ENCODE results near the gene KIAA1671. TPM values are rescaled to one million over a fixed set of nuclear protein-coding genes. Genes with fewer than 3 reads are reported as not detected.

KIAA1671 gene
- total RNA-seq, 2 experiments from 2014 or later = 7.3 to 7.4 TPM

GRCh38 chr22:25012741-25013143 is 60.2 kb downstream of the KIAA1671 start:
- no peak for DNase-seq
- H3K4me1 Mint-ChIP-seq (ENCODE audit: low read depth) = no peaks in the 10 kb centered on the region
- H3K36me3 Mint-ChIP-seq (ENCODE audit: low read depth) = no peaks in the 10 kb centered on the region
- no peak overlapping the region for H3K4me3 Mint-ChIP-seq
- H3K27me3 Mint-ChIP-seq (ENCODE audit: low read depth) = no peaks in the 10 kb centered on the region
- H3K27ac Mint-ChIP-seq = no peak overlapping the region
- intact Hi-C loops (cut with micrococcal nuclease) = no loop called here
- CTCF ChIA-PET = interaction anchor here (0.6 to 0.9 kb wide), 2 partner anchors 74 to 97 kb away, joined by 3 to 4 read pairs; no protein-coding TSS in a partner anchor
- H3K9me3 Mint-ChIP-seq = no peaks in the 10 kb centered on the region

GRCh38 chr22:25013607-25014006 is 61.1 kb downstream of the KIAA1671 start:
- no peaks in the 10 kb centered on the region for H3K9me3 Mint-ChIP-seq
- DNase-seq = no peak
- CTCF ChIA-PET = interaction anchor here (0.9 kb wide), 1 partner anchor 75 kb away, joined by 4 read pairs; no protein-coding TSS in a partner anchor
- intact Hi-C loops (cut with micrococcal nuclease) = no loop called here
- H3K36me3 Mint-ChIP-seq (ENCODE audit: low read depth) = no peaks in the 10 kb centered on the region
- H3K27ac Mint-ChIP-seq = no peak overlapping the region
- H3K27me3 Mint-ChIP-seq (ENCODE audit: low read depth) = peaks cover 5% of the 10 kb centered on the region
- H3K4me3 Mint-ChIP-seq = no peak overlapping the region
- H3K4me1 Mint-ChIP-seq (ENCODE audit: low read depth) = no peaks in the 10 kb centered on the region

- no peak overlapping the region for H3K4me3 Mint-ChIP-seq
- no peak overlapping the region for H3K27ac Mint-ChIP-seq
- peaks cover 7% of the 10 kb centered on the region for H3K27me3 Mint-ChIP-seq (ENCODE audit: low read depth)
- no peaks in the 10 kb centered on the region for H3K36me3 Mint-ChIP-seq (ENCODE audit: low read depth)
- no peaks in the 10 kb centered on the region for H3K9me3 Mint-ChIP-seq
- no peaks in the 10 kb centered on the region for H3K4me1 Mint-ChIP-seq (ENCODE audit: low read depth)
- DNase-seq = no peak
- intact Hi-C loops (cut with micrococcal nuclease) = no loop called here
- CTCF ChIA-PET = interaction anchor here (0.6 to 0.7 kb wide), 4 partner anchors 31 to 1623 kb away, joined by 3 to 5 read pairs (median 4); no protein-coding TSS in a partner anchor
Observed at GRCh38 chr22:25014896-25015755, 62.6 kb downstream of the KIAA1671 start.

- H3K27ac Mint-ChIP-seq = no peak overlapping the region
- peaks cover 7% of the 10 kb centered on the region for H3K27me3 Mint-ChIP-seq (ENCODE audit: low read depth)
- H3K4me3 Mint-ChIP-seq = no peak overlapping the region
- intact Hi-C loops (cut with micrococcal nuclease) = no loop called here
- no peaks in the 10 kb centered on the region for H3K36me3 Mint-ChIP-seq (ENCODE audit: low read depth)
- H3K4me1 Mint-ChIP-seq (ENCODE audit: low read depth) = no peaks in the 10 kb centered on the region
- no peak for DNase-seq
- H3K9me3 Mint-ChIP-seq = no peaks in the 10 kb centered on the region
- CTCF ChIA-PET = no interaction called here
Observed at GRCh38 chr22:25016311-25016710, 63.8 kb downstream of the KIAA1671 start.

GRCh38 chr22:25018009-25018408 is 65.5 kb downstream of the KIAA1671 start:
- intact Hi-C loops (cut with micrococcal nuclease) = no loop called here
- H3K27ac Mint-ChIP-seq = no peak overlapping the region
- no peaks in the 10 kb centered on the region for H3K9me3 Mint-ChIP-seq
- no peak overlapping the region for H3K4me3 Mint-ChIP-seq
- CTCF ChIA-PET = interaction anchor here (1.1 kb wide), 1 partner anchor 168 kb away, joined by 3 read pairs; no protein-coding TSS in a partner anchor
- peaks cover 7% of the 10 kb centered on the region for H3K27me3 Mint-ChIP-seq (ENCODE audit: low read depth)
- no peaks in the 10 kb centered on the region for H3K36me3 Mint-ChIP-seq (ENCODE audit: low read depth)
- DNase-seq = no peak
- H3K4me1 Mint-ChIP-seq (ENCODE audit: low read depth) = no peaks in the 10 kb centered on the region

- H3K4me1 Mint-ChIP-seq (ENCODE audit: low read depth) = no peaks in the 10 kb centered on the region
- intact Hi-C loops (cut with micrococcal nuclease) = no loop called here
- CTCF ChIA-PET = no interaction called here
- no peak overlapping the region for H3K27ac Mint-ChIP-seq
- H3K9me3 Mint-ChIP-seq = no peaks in the 10 kb centered on the region
- H3K27me3 Mint-ChIP-seq (ENCODE audit: low read depth) = peaks cover 7% of the 10 kb centered on the region
- DNase-seq = no peak
- H3K36me3 Mint-ChIP-seq (ENCODE audit: low read depth) = no peaks in the 10 kb centered on the region
- H3K4me3 Mint-ChIP-seq = no peak overlapping the region
Observed at GRCh38 chr22:25019427-25020184, 67.1 kb downstream of the KIAA1671 start.

GRCh38 chr22:25021409-25021808 is 68.9 kb downstream of the KIAA1671 start:
- peaks cover 7% of the 10 kb centered on the region for H3K27me3 Mint-ChIP-seq (ENCODE audit: low read depth)
- H3K4me1 Mint-ChIP-seq (ENCODE audit: low read depth) = peaks cover 5% of the 10 kb centered on the region
- CTCF ChIA-PET = interaction anchor here (2.3 kb wide), 1 partner anchor 27 kb away, joined by 11 read pairs; no protein-coding TSS in a partner anchor
- intact Hi-C loops (cut with micrococcal nuclease) = no loop called here
- no peaks in the 10 kb centered on the region for H3K9me3 Mint-ChIP-seq
- H3K27ac Mint-ChIP-seq = no peak overlapping the region
- H3K36me3 Mint-ChIP-seq (ENCODE audit: low read depth) = no peaks in the 10 kb centered on the region
- no peak overlapping the region for H3K4me3 Mint-ChIP-seq
- DNase-seq = no peak

GRCh38 chr22:25021976-25022711 is 69.6 kb downstream of the KIAA1671 start:
- Mint-ChIP-seq H3K36me3 (ENCODE audit: low read depth) (no peaks in the 10 kb centered on the region), H3K27me3 (ENCODE audit: low read depth) (peaks cover 7% of the 10 kb centered on the region), H3K4me1 (ENCODE audit: low read depth) (peaks cover 7% of the 10 kb centered on the region), H3K27ac (no peak overlapping the region), H3K4me3 (no peak overlapping the region), H3K9me3 (no peaks in the 10 kb centered on the region)
- CTCF ChIA-PET = interaction anchor here (2.3 kb wide), 1 partner anchor 27 kb away, joined by 11 read pairs; no protein-coding TSS in a partner anchor
- intact Hi-C loops (cut with micrococcal nuclease) = no loop called here
- no peak for DNase-seq

- Mint-ChIP-seq H3K9me3 (no peaks in the 10 kb centered on the region), H3K4me1 (ENCODE audit: low read depth) (peaks cover 7% of the 10 kb centered on the region), H3K4me3 (no peak overlapping the region), H3K27ac (no peak overlapping the region), H3K27me3 (ENCODE audit: low read depth) (peaks cover 1% of the 10 kb centered on the region), H3K36me3 (ENCODE audit: low read depth) (no peaks in the 10 kb centered on the region)
- intact Hi-C loops (cut with micrococcal nuclease) = no loop called here
- DNase-seq = no peak
- CTCF ChIA-PET = interaction anchor here (0.6 kb wide), 1 partner anchor 220 kb away, joined by 3 read pairs; no protein-coding TSS in a partner anchor
Observed at GRCh38 chr22:25023879-25024278, 71.4 kb downstream of the KIAA1671 start.

- Mint-ChIP-seq H3K36me3 (ENCODE audit: low read depth) (no peaks in the 10 kb centered on the region), H3K4me1 (ENCODE audit: low read depth) (peaks cover 7% of the 10 kb centered on the region), H3K27me3 (ENCODE audit: low read depth) (no peaks in the 10 kb centered on the region), H3K9me3 (no peaks in the 10 kb centered on the region), H3K27ac (no peak overlapping the region), H3K4me3 (no peak overlapping the region)
- intact Hi-C loops (cut with micrococcal nuclease) = no loop called here
- CTCF ChIA-PET = no interaction called here
- DNase-seq = no peak
Observed at GRCh38 chr22:25024895-25025294, 72.4 kb downstream of the KIAA1671 start.

GRCh38 chr22:25025491-25026400 is 73.2 kb downstream of the KIAA1671 start:
- no peaks in the 10 kb centered on the region for H3K36me3 Mint-ChIP-seq (ENCODE audit: low read depth)
- CTCF ChIA-PET = interaction anchor here (0.7 kb wide), 1 partner anchor 171 kb away, joined by 3 read pairs; no protein-coding TSS in a partner anchor
- peak; percentile 14 for DNase-seq
- H3K27ac Mint-ChIP-seq = no peak overlapping the region
- no peak overlapping the region for H3K4me3 Mint-ChIP-seq
- H3K9me3 Mint-ChIP-seq = no peaks in the 10 kb centered on the region
- no peaks in the 10 kb centered on the region for H3K27me3 Mint-ChIP-seq (ENCODE audit: low read depth)
- peaks cover 7% of the 10 kb centered on the region for H3K4me1 Mint-ChIP-seq (ENCODE audit: low read depth)
- intact Hi-C loops (cut with micrococcal nuclease) = no loop called here

All from activated naive CD4-positive, alpha-beta T cell treated with anti-CD3 and anti-CD28 coated beads for 36 hours (primary cell).